OCI-M1 (cell line): ENCODE measurements around the gene WDFY2.

Experiments used
- DNase-seq: peaks from one replicate; lab custom pipeline; 2025; lab: John Stamatoyannopoulos, UW

The WDFY2 gene

DNA sequence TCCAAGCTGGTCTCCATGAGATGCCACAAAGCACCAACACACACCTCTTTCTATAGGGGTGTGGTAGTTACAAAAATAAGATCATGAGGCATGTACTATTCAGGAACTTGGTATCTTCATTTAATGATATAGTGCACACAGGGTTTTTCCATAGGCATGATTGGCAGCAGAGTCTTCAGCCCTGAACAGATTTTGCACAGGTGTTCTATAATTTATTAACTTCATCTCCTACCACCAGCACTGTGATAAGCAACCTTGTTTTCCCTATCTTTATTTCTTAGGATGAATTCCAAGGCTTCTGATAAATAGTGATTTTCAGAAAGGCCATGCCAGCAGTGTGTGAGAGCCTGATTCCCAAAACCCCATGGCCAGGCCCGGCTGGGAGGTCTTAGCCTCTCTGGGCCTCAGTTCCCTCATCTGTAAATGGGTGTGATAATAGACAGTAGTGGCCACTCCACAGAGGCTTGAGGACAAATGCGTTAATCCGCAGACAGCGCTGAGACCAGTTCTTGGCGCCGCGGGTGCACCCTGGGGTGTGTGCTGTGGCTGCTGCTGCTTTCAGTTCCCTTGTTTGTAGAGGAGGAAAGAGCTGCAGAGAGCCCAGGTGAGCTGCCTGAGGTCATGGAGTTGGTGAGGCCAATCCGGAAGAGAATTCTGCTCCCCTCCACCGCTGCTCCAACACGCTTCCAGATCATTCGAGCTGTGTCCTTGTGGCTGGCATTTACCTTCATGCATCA, 186.6 kb downstream of the WDFY2 start:
- DNase-seq = no peak

DNA sequence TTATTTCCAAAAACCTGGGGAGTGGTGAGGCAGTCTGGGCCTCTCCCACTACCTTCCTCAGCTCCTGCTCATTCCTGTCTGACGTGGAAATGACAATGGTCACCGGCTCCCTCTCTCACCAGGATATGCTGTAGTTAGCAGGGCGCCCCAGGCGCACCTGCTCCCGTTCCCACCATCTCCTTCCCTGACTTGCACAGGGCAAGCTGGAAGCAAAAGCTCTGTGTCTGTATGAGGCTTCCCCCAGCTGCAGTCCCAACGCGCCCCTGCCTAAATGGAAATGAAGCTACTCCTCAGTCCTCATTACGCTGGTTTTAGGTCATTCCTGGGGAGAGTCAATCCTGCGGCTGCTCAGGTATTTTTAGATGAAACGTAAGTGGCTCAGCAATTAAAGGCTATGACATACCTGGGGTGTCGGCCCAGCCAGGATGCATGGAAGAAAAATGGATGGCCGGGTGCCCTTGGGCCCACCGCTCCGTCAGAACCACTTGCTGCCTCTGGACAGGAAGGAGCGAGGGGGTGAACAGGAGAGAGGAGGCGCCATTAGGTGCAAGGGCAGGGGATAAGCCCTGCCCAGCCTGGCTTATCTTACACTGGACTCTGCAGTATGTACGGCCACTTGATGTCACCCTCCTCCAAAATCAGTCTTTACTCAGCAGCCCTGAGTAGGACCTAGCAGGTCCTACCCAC, 187.3 kb downstream of the WDFY2 start:
- DNase-seq = no peak

DNA sequence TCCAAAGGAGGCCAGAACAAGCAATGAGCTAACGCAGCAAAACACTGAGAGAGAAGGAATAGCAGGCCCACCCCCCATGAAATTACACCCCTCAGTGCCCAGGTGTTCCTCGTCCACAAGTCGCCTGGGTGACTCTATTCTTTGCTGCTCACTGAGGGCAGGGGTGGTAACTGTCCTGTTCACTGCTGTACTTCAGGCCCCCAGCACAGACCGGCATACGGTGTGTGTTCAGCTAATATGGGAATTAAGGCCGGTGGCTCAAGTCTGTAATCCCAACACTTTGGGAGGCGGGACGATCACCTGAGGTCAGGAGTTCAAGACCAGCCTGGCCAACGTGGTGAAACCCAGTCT, 187.8 kb downstream of the WDFY2 start:
- DNase-seq = no peak

DNA sequence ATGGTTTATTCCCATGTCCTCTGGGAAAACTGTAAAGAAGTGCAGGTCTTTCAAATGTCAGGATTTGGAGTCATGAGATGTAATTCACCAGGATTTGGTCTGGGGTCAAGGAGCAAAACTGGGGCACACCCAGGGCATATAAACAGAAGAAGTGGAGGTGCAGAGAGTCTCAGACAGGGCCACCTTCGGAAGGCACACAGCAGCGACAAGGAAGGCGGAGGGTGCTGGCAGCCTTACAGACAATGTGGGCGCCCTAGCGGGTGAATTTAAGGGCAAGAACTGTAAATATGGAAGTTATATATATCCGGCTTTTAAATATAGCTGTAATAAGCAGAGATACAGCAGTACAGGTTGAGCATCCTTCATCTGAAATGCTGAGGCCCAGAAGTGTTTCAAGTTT, 188.5 kb downstream of the WDFY2 start:
- no peak for DNase-seq

DNA sequence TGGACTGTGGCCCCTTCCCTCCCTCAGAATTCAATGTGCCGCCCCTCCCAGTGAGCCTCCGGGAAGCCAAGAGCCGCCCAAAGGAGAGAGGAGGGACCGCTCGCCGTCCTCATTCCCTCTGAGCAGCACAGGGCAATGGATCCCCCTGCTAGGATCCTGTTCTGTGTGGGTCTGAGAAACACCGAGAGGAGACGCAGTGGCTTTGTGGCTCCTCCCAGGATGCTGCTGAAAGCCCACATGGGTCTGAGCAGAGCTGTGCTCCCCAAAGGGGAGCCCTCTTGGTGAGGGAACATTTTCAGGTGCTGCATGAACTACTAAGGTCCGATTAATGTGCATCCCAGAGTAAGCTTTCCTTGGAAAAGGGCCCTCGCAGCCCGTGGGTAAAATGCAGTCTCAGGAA, 189.3 kb downstream of the WDFY2 start:
- DNase-seq = no peak

DNA sequence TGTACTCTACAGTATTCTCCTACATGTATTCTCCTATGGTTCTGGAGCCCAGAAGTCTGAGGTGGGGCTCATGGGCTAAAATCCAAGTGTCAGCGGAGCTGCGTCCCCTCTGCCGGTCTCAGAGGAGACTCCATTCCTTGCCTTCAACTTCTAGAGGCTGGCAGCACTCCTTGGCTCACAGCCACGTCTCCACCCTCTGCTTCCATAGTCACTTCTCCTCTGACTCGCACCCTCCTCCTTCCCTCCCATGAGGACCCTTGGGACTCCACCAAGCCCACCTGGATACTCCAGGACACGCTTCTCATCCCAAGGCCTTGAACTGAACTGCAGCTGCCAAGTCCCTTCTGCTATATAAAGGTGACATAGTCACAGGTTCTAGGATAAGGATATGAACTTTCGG, 191.9 kb downstream of the WDFY2 start:
- no peak for DNase-seq

DNA sequence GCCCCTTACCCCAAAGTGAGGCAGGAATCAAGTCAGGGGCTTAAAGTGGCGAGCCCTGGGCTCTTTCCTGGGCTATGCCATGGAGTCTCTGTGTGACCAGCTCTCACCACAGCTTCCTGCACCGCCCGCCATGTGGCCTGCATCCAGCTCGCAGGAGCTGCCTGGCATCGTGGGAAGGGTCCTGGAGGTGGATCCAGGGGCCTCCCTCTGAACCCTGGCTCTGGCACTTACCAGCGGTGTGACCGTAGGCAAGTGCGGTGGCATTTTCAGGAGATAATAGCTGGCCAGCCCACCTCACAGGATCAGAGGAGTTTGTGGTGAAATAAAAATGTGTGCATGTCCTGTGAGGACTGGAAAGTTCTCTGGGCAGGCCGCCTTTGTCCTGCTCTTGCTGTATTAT, 193.7 kb downstream of the WDFY2 start:
- no peak for DNase-seq

DNA sequence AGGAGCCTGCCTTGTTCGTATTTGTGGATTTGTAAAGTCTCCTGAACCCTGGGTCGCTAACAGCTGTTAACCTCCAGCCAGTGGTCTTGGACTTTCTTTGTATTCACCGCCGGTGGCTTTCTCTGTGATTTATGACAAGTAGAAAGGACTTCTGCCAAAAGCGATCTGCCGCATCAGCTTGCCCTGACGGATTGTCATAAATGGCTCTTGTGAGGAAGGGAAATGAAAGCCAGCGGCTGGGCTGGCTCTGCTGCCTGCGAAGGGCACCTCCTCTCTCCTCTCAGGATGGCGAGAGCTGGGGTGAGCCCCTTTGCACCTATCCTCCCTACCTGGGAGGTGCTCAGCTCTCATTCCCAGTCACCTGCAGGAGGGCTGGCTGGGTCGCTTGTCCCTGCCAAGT, 194.1 kb downstream of the WDFY2 start:
- DNase-seq = no peak

DNA sequence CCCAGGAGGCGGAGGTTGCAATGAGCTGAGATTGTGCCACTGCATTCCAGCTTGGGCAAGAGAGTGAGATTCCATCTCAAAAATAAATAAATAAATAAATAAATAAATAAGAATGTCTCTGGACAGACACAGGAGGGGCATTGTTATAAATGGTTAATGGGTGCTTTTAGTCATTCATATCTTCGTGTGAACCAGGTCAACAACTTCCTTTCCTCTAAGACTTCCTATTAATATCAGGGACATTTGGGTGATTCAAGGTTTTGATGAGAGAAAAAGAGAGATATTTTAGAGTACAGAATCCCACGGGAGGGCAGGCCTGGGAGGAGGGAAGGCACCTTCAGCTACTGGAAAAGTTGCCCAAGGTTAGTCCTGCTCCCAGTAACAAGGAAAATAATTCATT, 195.8 kb downstream of the WDFY2 start:
- no peak for DNase-seq

DNA sequence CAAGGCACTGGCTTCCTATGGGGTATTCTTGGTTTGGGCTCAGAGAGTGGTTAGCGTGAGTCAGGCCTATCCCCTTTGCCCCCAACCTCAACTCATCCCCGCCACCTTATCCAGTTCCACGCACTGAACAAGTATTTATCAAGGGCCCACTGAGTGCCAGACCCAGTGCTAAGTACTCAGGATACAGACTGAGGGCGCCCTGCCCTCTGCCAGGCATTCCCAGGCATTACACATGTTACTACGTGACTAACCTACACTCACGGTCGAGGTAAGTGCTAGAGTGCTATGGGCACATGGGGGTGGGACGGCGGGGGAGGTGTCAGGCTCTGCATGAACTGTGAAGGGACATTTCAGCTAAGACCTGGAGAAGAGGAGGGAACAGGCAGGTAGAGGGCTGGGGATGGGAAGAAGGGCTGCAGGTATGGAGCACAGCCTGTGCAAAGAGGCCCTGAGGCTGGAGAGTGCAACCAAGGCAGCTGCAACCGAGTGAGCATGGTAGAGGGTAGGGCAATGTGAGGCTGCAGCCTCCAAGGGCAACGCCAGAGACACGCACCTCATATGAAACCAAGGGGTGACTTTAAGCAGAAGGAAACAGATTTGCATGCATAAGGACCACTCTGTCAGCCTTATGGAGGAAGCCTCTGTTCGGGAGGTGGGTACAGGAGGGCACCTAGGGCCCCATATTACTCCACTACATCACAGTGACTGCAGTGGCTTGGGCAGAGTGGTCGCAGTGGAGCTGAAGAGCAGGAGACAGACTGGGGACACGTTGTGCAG, 197.2 kb downstream of the WDFY2 start:
- peak; percentile 41 for DNase-seq

DNA sequence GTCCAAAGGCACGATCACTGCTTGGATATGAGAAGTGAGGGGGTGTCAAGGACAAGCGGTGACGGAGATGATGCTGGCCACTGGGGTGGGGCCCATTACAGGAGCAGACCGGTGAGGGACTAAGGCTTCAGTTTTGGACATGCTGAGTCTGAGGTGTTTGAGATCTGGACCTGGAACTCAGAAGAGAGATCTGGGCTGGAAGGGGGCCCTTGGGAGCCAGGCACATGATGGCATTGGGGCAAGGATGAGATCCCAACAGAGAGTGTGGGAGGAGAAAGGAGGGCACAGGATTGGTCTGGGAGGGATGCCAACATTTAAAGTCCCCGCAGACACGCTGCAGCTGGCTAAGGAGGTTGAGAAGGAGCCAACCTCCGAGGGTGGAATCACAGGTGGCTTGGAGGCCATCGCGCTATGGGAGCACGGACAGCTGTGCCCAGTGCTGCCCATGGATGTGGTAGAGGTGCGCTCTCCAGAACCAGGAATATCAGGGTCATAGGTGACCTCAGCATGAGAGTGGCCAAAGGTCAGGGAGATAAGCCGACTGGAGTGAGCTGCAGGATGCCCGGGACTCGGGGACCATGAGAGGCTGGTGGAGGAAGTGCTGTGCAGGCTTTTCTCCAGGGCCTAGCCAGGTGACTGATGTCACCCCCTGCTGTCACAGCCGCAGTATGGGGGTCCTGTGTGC, 197.9 kb downstream of the WDFY2 start:
- no peak for DNase-seq

DNA sequence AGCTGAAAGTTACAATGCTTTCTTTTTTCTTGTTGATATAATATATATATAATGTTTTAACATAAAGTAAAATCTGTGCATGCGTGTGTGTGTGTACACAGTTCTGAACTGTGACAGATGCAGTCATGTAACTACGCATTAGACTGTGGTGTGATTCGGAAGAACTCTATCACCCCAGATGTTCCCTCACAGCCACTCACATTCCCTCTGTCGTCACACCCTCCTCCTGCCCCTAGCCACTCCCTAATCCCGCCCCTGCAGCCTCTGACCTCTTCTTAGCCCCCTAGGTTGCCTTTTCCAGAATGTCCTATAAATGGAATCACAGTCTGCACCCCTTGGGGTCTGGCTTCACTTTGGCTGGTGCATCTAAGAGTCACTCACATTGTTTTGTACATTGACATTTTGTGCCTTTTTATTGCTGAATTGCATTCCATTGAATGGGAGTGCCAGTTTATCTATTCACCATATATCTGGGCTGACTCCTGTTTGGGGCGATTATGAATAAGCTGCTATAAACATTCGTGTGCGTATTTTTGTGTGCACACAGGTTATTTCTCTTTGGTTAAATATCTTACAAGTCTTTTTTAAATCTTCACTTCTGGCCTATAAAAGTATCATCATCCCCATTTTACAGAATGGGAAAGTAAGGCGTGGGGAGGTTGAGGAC, 199.3 kb downstream of the WDFY2 start:
- no peak for DNase-seq

DNA sequence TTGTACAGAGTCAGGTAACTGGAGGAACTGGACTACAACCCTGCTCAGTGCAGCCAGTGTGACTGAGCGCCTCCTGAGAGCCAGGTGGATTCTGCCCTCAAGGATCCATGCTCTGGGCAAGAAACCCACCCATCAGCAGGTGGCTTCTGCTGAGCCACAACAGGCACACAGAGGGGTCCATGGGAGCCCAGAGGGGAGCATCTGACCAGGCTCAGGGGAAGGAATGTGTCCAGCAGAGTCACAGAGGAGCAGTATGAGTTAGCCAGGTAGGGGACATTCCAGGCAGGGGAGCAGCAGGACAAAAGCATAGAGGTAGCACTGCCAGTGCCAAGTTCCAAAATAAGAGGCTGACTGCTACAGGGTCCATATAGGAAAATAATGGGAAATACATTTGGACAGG, 199.8 kb downstream of the WDFY2 start:
- no peak for DNase-seq

DNA sequence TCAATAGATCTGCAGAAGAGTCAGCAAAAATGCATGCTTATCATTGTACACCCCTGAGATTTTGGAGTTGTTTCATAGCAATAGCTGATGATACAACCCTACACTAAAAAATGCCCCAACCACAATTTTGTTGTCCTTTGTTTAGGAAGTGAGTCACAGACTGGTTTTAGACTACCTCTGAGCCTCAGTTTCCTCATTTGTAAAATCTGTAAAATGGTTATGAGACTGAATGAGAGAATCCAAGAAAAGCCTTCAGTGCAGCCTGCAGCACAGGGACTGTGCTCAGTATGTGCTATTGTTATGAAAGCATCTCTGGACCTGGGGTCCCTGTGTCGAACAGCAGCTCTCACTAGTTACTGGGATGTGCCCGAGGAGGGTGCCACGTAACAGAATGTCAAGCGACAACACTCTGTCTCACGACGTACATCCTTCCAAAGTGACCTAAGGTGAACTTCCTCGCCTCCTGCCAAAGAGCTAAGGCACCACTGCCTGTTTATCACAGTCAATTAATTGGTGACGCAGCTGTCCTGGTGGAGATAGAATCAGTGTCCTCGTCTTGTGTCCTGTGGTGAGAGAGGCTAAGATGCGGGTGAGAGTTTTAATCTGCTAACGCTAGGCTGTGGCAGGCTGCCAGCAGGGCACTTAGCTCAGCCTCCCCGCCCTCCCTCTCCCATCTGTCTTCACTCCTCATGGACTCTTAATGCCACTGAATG, 201.6 kb downstream of the WDFY2 start:
- DNase-seq = peak; percentile 93

DNA sequence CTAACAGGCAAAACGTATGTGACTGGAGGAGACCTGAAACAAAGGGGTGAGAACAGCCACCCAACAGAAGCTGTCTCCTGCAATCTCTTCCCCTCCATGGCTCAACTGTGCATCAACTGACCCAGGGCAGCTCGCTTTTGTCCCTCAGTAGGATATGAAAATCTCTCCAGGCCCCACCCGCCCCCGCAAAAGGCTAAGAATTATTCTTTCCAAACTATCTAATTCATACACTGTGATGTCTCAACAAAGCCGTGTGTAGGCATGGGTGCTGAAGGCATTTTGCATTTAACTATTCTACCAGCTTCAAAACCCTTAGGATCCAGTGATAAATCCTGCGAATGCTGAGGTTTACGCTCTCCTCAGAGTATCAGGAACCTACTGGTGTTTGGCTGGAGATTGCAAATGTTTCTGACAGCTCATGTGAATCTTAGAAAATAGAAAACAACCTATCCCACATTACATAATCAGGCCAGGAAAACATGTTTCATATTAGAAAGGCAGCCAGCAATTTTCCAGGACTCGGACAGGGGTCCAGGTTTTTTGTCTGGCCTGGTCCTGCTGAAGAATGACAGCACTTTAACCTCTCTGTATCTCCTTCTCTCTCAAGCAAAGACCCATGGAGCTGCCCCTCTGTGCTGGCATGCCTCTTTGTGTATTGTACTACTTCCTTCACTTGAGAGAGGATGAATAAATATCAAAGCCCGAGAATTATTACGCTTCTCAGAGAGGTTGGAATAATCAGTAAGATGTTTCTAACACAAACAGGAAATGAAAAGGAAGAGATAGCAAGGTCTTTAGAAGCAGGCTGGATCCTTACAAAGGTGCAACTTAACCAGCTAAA, 202.4 kb downstream of the WDFY2 start:
- DNase-seq = no peak

DNA sequence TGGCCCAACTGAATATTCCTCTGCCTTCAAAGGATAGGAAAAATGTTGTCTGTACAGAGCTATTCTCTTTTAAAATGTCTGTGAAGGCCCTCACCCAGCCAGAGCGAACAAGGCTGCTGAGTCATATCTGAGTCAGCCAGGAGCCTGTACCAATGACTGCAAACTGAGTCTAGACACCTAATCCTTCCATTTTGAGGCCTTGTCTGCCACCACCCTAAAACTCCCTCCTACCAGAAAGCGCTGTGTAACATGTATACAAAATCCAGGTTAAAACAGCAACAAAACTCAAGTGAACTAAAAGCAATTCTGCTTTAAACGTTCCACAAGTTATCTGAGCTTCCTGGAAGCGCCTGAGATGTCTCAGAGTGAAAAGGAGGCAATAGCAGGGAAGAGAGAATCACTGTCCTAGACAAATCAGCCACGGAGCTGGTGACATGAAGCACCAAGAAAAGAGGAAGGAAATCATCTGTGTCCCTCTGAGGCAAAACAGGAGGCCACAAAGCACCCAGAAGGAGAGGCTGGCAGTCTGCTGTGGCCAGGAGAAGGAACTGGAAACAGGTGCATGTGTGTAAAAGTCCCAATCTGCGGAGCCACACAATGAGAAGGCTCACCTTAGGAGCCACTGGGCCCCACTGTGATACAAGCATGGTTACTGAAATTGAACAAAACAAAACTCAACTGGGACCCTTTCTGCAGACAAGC, 209.5 kb downstream of the WDFY2 start:
- DNase-seq = peak; percentile 64

DNA sequence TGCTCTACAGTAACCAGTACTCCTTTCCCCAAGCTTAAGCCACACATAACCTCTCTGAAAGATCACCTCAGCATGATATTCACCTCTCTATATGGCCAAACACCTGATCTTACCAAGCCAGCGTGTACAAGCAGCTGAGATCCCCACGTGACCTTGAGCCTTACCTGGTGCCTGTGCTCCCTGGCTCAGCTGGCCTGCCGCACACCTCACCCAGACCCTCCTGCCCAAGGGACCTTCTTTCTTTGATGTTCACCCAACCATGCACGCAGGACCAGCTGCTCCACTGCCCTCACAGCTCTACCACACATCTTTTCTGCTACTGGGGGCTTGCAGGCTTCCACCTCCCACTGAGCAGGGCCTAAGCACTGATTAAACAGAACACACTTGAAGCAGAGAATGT, 210.7 kb downstream of the WDFY2 start:
- no peak for DNase-seq

DNA sequence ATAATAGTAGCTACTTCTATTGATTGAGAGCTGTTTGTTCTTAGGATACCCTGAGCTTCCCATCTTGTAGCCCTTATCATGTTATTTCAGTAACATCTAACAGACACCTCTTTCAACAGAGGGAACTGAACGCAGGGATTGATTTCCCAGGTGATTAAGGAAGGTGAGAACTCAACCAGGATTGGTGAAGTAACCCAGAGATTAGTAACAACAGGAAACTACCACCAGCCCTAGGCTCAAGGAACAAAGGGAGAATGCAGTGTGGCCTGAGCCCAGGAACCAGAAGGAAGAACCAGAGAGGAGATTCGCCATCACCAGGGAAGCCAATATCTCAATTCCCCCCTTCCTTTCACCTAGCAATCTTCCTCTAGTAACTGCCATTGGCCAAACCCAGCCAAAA, 211.2 kb downstream of the WDFY2 start:
- no peak for DNase-seq

DNA sequence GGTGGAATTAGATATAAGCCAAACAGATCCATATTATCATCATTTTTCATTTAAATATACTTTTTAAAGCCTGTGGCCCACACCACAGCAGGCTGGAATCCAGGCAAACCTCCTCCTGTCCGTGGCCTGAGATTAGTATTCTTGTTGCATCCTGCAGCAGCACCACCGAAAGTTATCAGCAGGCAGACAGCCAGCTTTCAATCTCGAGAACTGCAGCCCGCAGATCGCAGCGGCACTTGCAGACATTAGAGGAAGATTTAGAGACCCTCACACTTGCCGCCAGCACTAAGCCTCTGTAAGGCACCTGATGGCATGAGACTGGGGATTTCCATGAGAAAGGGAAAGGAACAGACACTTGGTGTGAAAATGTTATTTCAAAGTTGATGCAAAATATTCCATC, 212.3 kb downstream of the WDFY2 start:
- no peak for DNase-seq
